Endothelial cell (in vitro differentiated cells): Measurements from ENCODE around the gene EOMES. TPM values are rescaled to one million over a fixed set of nuclear protein-coding genes. Genes with fewer than 3 reads are reported as not detected.

Experiments
- DNase-seq: peaks from one replicate; pipeline ENCODE4 v3.0.0; 2021; ENCODE audit warnings: low spot score
- H3K27ac Mint-ChIP-seq: one replicate; pipeline ENCODE4 v1.8.0; 2021; ENCODE audit warnings: mixed read lengths, inconsistent platforms; ENCODE audit not compliant: unreplicated experiment
- H3K27me3 Mint-ChIP-seq: one replicate; pipeline ENCODE4 v1.8.0; 2021; ENCODE audit warnings: mild to moderate bottlenecking, moderate library complexity, mixed read lengths, inconsistent platforms; ENCODE audit not compliant: unreplicated experiment
- H3K36me3 Mint-ChIP-seq: one replicate; pipeline ENCODE4 v1.8.0; 2021; ENCODE audit warnings: mild to moderate bottlenecking, low read depth, mixed read lengths, inconsistent platforms; ENCODE audit not compliant: unreplicated experiment
- H3K4me1 Mint-ChIP-seq: one replicate; pipeline ENCODE4 v1.8.0; 2021; ENCODE audit warnings: mild to moderate bottlenecking, mixed read lengths, inconsistent platforms; ENCODE audit not compliant: unreplicated experiment
- H3K4me3 Mint-ChIP-seq: one replicate; pipeline ENCODE4 v1.8.0; 2021; ENCODE audit warnings: mild to moderate bottlenecking, mixed read lengths, inconsistent platforms; ENCODE audit not compliant: unreplicated experiment
- H3K9me3 Mint-ChIP-seq: one replicate; pipeline ENCODE4 v1.8.0; 2021; ENCODE audit warnings: mixed read lengths, inconsistent platforms; ENCODE audit not compliant: unreplicated experiment
- CTCF ChIP-seq: fragments of 200-600 bp; sonication (generic); IDR thresholded peaks from one replicate; pipeline ENCODE4 v1.5.0; 2021; ENCODE audit warnings: antibody characterized with exemption; ENCODE audit not compliant: unreplicated experiment
- total RNA-seq: library from RNA; stranded (reverse); fragmentation: NEBNext Ultra II Directional; extraction: Animal tissue kit (Norgen Biotek cat#: 25700); gene quantifications from one replicate; pipeline ENCODE4 v1.2.1, GENCODE V29; 2021; ENCODE audit not compliant: unreplicated experiment

Gene EOMES
- total RNA-seq, 1 donor from 2014 or later, result 5.1 TPM

GRCh38 chr3:27726240-27726639 is 4.1 kb upstream of the EOMES start:
- Mint-ChIP-seq H3K27ac (no peak overlapping the region), H3K4me1 (peaks cover 42% of the 10 kb centered on the region), H3K9me3 (no peaks in the 10 kb centered on the region), H3K27me3 (peaks cover 34% of the 10 kb centered on the region), H3K36me3 (no peaks in the 10 kb centered on the region), H3K4me3 (no peak overlapping the region)
- DNase-seq, result no peak
- TF ChIP-seq CTCF, result no peak

- no peak for TF ChIP-seq CTCF
- Mint-ChIP-seq H3K36me3 (no peaks in the 10 kb centered on the region), H3K4me1 (peaks cover 38% of the 10 kb centered on the region), H3K9me3 (no peaks in the 10 kb centered on the region), H3K4me3 (peak overlapping the region; percentile 82), H3K27me3 (peaks cover 36% of the 10 kb centered on the region), H3K27ac (no peak overlapping the region)
- DNase-seq, result no peak
Measured at GRCh38 chr3:27724459-27725197, 2.5 kb upstream of the EOMES start.

GRCh38 chr3:27723815-27724458 is 1.8 kb upstream of the EOMES start:
- Mint-ChIP-seq H3K4me3 (peak overlapping the region; percentile 82), H3K9me3 (no peaks in the 10 kb centered on the region), H3K4me1 (peaks cover 32% of the 10 kb centered on the region), H3K27ac (no peak overlapping the region), H3K36me3 (no peaks in the 10 kb centered on the region), H3K27me3 (peaks cover 32% of the 10 kb centered on the region)
- no peak for DNase-seq
- TF ChIP-seq CTCF, result no peak

DNA sequence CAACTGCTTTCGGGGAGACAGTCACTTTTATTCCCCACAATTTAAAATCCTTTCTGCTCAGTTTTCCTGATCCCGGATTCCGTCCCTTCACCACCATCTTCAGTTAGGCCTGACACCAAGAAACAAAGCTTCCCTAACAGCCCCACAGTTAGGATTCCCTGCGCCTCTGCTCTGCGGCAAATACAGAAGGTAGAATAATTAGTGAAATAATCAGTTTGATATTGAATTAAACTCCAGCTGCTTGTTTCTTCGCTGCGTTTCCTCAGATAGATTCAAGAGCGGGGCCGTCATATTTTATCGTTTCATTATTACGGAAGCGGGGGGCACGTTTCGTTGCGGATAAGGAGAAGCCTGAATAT is 1.3 kb upstream of the EOMES start:
- DNase-seq, result no peak
- peaks cover 33% of the 10 kb centered on the region for H3K27me3 Mint-ChIP-seq
- peaks cover 32% of the 10 kb centered on the region for H3K4me1 Mint-ChIP-seq
- peak overlapping the region; percentile 82 for H3K4me3 Mint-ChIP-seq
- peak overlapping the region; percentile 17 for H3K27ac Mint-ChIP-seq
- H3K36me3 Mint-ChIP-seq, result no peaks in the 10 kb centered on the region
- no peak for TF ChIP-seq CTCF
- no peaks in the 10 kb centered on the region for H3K9me3 Mint-ChIP-seq

- Mint-ChIP-seq H3K4me3 (peak overlapping the region; percentile 89), H3K9me3 (no peaks in the 10 kb centered on the region), H3K36me3 (no peaks in the 10 kb centered on the region), H3K27me3 (peaks cover 33% of the 10 kb centered on the region), H3K27ac (peak overlapping the region; percentile 30), H3K4me1 (peaks cover 29% of the 10 kb centered on the region)
- no peak for DNase-seq
- TF ChIP-seq CTCF, result no peak
Measured at GRCh38 chr3:27723001-27723445, 900 bp upstream of the EOMES start.
